Measurements from ENCODE around the gene HOXA13. TPM values are rescaled to one million over a fixed set of nuclear protein-coding genes. Genes with fewer than 3 reads are reported as not detected.

HOXA13 gene
- total RNA-seq, 1 donor from 2014 or later, result not detected

- DNase-seq (no peak), ATAC-seq (ENCODE audit: poor library complexity) (no peak)
- intact Hi-C loops (cut with DNase I), result no loop called here
Measured at GRCh38 chr7:27176524-27176845, 23.4 kb downstream of the HOXA13 start.

GRCh38 chr7:27175626-27176523 lies 24.0 kb downstream of the HOXA13 start:
- ATAC-seq (ENCODE audit: poor library complexity) (no peak), DNase-seq (no peak)
- intact Hi-C loops (cut with DNase I), result no loop called here

- no peak for ATAC-seq (ENCODE audit: poor library complexity)
- intact Hi-C loops (cut with DNase I), result no loop called here
Measured at GRCh38 chr7:27174874-27175625, 24.8 kb downstream of the HOXA13 start.

GRCh38 chr7:27173956-27174873 lies 25.7 kb downstream of the HOXA13 start, which contains the start of gene HOXA10:
Gene HOXA10, minus strand, starts transcription at chr7:27174320. Its CDS starts 14 bp downstream, at chr7:27174306.
- ATAC-seq (ENCODE audit: poor library complexity) (no peak), DNase-seq (no peak)
- intact Hi-C loops (cut with DNase I), result no loop called here

More at GRCh38 chr7:27174874-27175625, 24.8 kb downstream of the HOXA13 start:
- no peak for DNase-seq

GRCh38 chr7:27173511-27173955 lies 26.4 kb downstream of the HOXA13 start:
- intact Hi-C loops (cut with DNase I), result no loop called here
- DNase-seq (no peak), ATAC-seq (ENCODE audit: poor library complexity) (peak; percentile 63)

GRCh38 chr7:27172823-27173510 lies 26.9 kb downstream of the HOXA13 start:
- peak; percentile 39 for ATAC-seq (ENCODE audit: poor library complexity)
- DNase-seq, result no peak
- intact Hi-C loops (cut with DNase I), result no loop called here

GRCh38 chr7:27172315-27172774 lies 27.5 kb downstream of the HOXA13 start:
- ATAC-seq (ENCODE audit: poor library complexity) (no peak), DNase-seq (no peak)
- intact Hi-C loops (cut with DNase I), result no loop called here

- intact Hi-C loops (cut with DNase I), result no loop called here
- ATAC-seq (ENCODE audit: poor library complexity) (no peak), DNase-seq (no peak)
Measured at GRCh38 chr7:27171637-27172314, 28.1 kb downstream of the HOXA13 start.

- intact Hi-C loops (cut with DNase I), result no loop called here
- DNase-seq (no peak), ATAC-seq (ENCODE audit: poor library complexity) (no peak)
Measured at GRCh38 chr7:27171325-27171636, 28.6 kb downstream of the HOXA13 start.

GRCh38 chr7:27170426-27171324 lies 29.2 kb downstream of the HOXA13 start:
- no peak for ATAC-seq (ENCODE audit: poor library complexity)
- no peak for DNase-seq
- intact Hi-C loops (cut with DNase I), result no loop called here

- DNase-seq (peak; percentile 22), ATAC-seq (ENCODE audit: poor library complexity) (no peak)
- intact Hi-C loops (cut with DNase I), result loop anchor here (10.0 kb wide), 1 partner anchor 1275 kb away; no protein-coding TSS in a partner anchor
Measured at GRCh38 chr7:27169658-27170425, 30.0 kb downstream of the HOXA13 start.

GRCh38 chr7:27168265-27168947 lies 31.5 kb downstream of the HOXA13 start:
- peak; percentile 29 for DNase-seq
- intact Hi-C loops (cut with DNase I), result loop anchor here (10.0 kb wide), 1 partner anchor 1274 kb away; no protein-coding TSS in a partner anchor
- no peak for ATAC-seq (ENCODE audit: poor library complexity)

GRCh38 chr7:27167916-27168264 lies 32.0 kb downstream of the HOXA13 start:
- DNase-seq, result no peak
- no peak for ATAC-seq (ENCODE audit: poor library complexity)
- intact Hi-C loops (cut with DNase I), result loop anchor here (10.0 kb wide), 1 partner anchor 1273 kb away; no protein-coding TSS in a partner anchor

- peak; percentile 35 for DNase-seq
- ATAC-seq (ENCODE audit: poor library complexity), result no peak
Measured at GRCh38 chr7:27166531-27167505, 33.1 kb downstream of the HOXA13 start.

More at GRCh38 chr7:27166531-27167505, 33.1 kb downstream of the HOXA13 start:
- intact Hi-C loops (cut with DNase I), result loop anchor here (10.0 kb wide), 1 partner anchor 1272 kb away; no protein-coding TSS in a partner anchor

Data from Right ventricle myocardium superior (tissue), 1 donor.